K562 (cell line): Measurements from ENCODE around the gene MVP. TPM values are rescaled to one million over a fixed set of nuclear protein-coding genes. Genes with fewer than 3 reads are reported as not detected.

Experiments
- ATAC-seq: fragments of 200-7000 bp; cut with Tn5 transposase; 3 replicates; pipeline ENCODE4 v1.9.1; 2020; ENCODE audit warnings: moderate library complexity
- BruUV-seq: library from RNA; stranded (reverse); fragments of 400-500 nt; replicated peaks from 2 replicates; lab custom pipeline; 2021; lab: Mats Ljungman, UMichigan
- CTCF ChIA-PET: fragments of 300-600 bp; formaldehyde crosslinking; extraction: SDS; loops from one replicate; lab custom pipeline; 2021; ENCODE audit warnings: low intra/inter-chr PET ratio; lab: Yijun Ruan, JAX
- POLR2A ChIA-PET: fragments of 300-600, 350-650 bp; sonication (Branson Sonifier 250); formaldehyde crosslinking; extraction: SDS; loops from one replicate; lab custom pipeline; 2021; ENCODE audit warnings: antibody characterized with exemption, inconsistent platforms; lab: Yijun Ruan, JAX
- DNase-seq, 4 experiments: peaks; one replicate each; pipeline versions ENCODE4 v3.0.0 to v3.0.0-alpha.2; 2011 to 2018; ENCODE audit warnings: low spot score in 3 of 4, mixed read lengths in 3 of 4; ENCODE audit errors: extremely low read depth in 1 of 4
- FAIRE-seq: peaks from 2 replicates; lab custom pipeline; 2011; peaks lifted over from hg19 to GRCh38; lab: Jason Lieb, UNC
- H2AFZ ChIP-seq: 2 replicates; pipeline ENCODE4 v1.6.0; 2011; ENCODE audit warnings: low read depth, low read length, control low read depth, inconsistent platforms
- H3K27ac ChIP-seq: fragments of 200-600 bp; 3 replicates; pipeline ENCODE4 v1.8.0; 2011; ENCODE audit warnings: low read depth, mild to moderate bottlenecking, control low read depth, inconsistent platforms, low read length, moderate library complexity, mixed read lengths; ENCODE audit errors: extremely low read depth
- H3K27me3 ChIP-seq, 2 experiments: fragments of 300-600 bp in 1 of 2; 2 replicates in 1 of 2; 3 replicates in 1 of 2; pipeline versions ENCODE4 v1.6.0 to v1.8.0; 2011; ENCODE audit warnings: inconsistent platforms in 2 of 2, low read length in 2 of 2, mild to moderate bottlenecking in 1 of 2, mixed read lengths in 1 of 2, moderate library complexity in 1 of 2; ENCODE audit not compliant: control insufficient read depth in 2 of 2, insufficient read depth in 2 of 2
- H3K36me3 ChIP-seq: fragments of 300-600 bp; 3 replicates; pipeline ENCODE4 v1.8.0; 2011; ENCODE audit warnings: mild to moderate bottlenecking, low read length, inconsistent platforms; ENCODE audit not compliant: control insufficient read depth, insufficient read depth
- H3K4me1 ChIP-seq, 2 experiments: fragments of 200-600 bp in 1 of 2; replicated peaks in 1 of 2; 2 replicates in 1 of 2; 3 replicates in 1 of 2; pipeline versions ENCODE4 v1.5.1 to v1.8.0; 2011; ENCODE audit warnings: inconsistent platforms in 2 of 2, low read length in 2 of 2, mild to moderate bottlenecking in 1 of 2, mixed read lengths in 1 of 2, moderate library complexity in 1 of 2; ENCODE audit not compliant: control insufficient read depth in 2 of 2, insufficient read depth in 2 of 2
- H3K4me2 ChIP-seq: 2 replicates; pipeline ENCODE4 v1.6.1; 2011; ENCODE audit warnings: low read length, control low read depth, inconsistent platforms, mixed read lengths; ENCODE audit not compliant: insufficient read depth
- H3K4me3 ChIP-seq: fragments of 200-600 bp; sonication (generic), shearing (Covaris generic); 2 replicates; pipeline ENCODE4 v1.5.1; 2016; ENCODE audit warnings: control low read depth, inconsistent platforms
- H3K79me2 ChIP-seq: fragments of 200-600 bp; 3 replicates; pipeline ENCODE4 v1.8.0; 2011; ENCODE audit warnings: low read length, inconsistent platforms; ENCODE audit not compliant: control insufficient read depth, insufficient read depth
- H3K9ac ChIP-seq, 2 experiments: 2 replicates each; pipeline versions ENCODE4 v1.6.0 to v1.6.1; 2011; ENCODE audit warnings: low read depth in 2 of 2, low read length in 2 of 2, control low read depth in 1 of 2, inconsistent platforms in 1 of 2, mild to moderate bottlenecking in 1 of 2, mixed read lengths in 1 of 2; ENCODE audit not compliant: insufficient read depth in 1 of 2
- H3K9me1 ChIP-seq: one replicate; pipeline ENCODE4 v1.6.0; 2011; ENCODE audit warnings: inconsistent platforms, mild to moderate bottlenecking, low read length, moderate library complexity; ENCODE audit not compliant: control insufficient read depth, insufficient read depth
- H3K9me3 ChIP-seq: replicated peaks from 2 replicates; pipeline ENCODE4 v1.5.1; 2011; ENCODE audit warnings: low read depth, low read length, inconsistent platforms; ENCODE audit not compliant: control insufficient read depth, insufficient read depth
- H4K20me1 ChIP-seq: replicated peaks from 2 replicates; pipeline ENCODE4 v1.6.1; 2011; ENCODE audit warnings: low read length, inconsistent platforms, mixed read lengths; ENCODE audit not compliant: control insufficient read depth, insufficient read depth
- CSDE1 ChIP-seq, 2 experiments: fragments of 450-650 bp; IDR thresholded peaks; 2 replicates each; pipeline ENCODE4 v1.6.1; 2016; ENCODE audit warnings: mild to moderate bottlenecking in 1 of 2
- FOXP4 ChIP-seq: sonication (generic); formaldehyde crosslinking; IDR thresholded peaks from 2 replicates; pipeline ENCODE4 v1.8.0; 2022; ENCODE audit warnings: mild to moderate bottlenecking, missing genetic modification reagents, borderline replicate concordance
- GTF2E2 ChIP-seq: fragments of 200-800 bp; sonication (Bioruptor generic); IDR thresholded peaks from 2 replicates; pipeline ENCODE4 v1.6.1; 2016; ENCODE audit warnings: missing genetic modification characterization, missing compliant biosample characterization
- KLF6 ChIP-seq: fragments of 250-450 bp; sonication (Bioruptor Pico); IDR thresholded peaks from 2 replicates; pipeline ENCODE4 v1.4.0; 2020; ENCODE audit warnings: mild to moderate bottlenecking, moderate library complexity, borderline replicate concordance
- LEF1 ChIP-seq: fragments of 450-650 bp; IDR thresholded peaks from 2 replicates; pipeline ENCODE4 v1.6.1; 2016; ENCODE audit warnings: mild to moderate bottlenecking
- MAFK ChIP-seq: IDR thresholded peaks from 2 replicates; pipeline ENCODE4 v1.6.1; 2011; ENCODE audit warnings: low read length, improper control_type of control experiment
- MTF1 ChIP-seq: fragments of 250-450 bp; sonication (Bioruptor Pico); IDR thresholded peaks from 2 replicates; pipeline ENCODE4 v1.9.0; 2021; ENCODE audit warnings: moderate library complexity, mild to moderate bottlenecking, inconsistent platforms, borderline replicate concordance
- POLR2AphosphoS2 ChIP-seq: IDR thresholded peaks from 2 replicates; pipeline ENCODE4 v1.6.1; 2012; ENCODE audit warnings: low read length, improper control_type of control experiment
- RBFOX2 ChIP-seq: fragments of 200-400 bp; formaldehyde crosslinking; IDR thresholded peaks from 2 replicates; pipeline ENCODE4 v1.6.1; 2017; ENCODE audit warnings: low read depth, mild to moderate bottlenecking, low read length, moderate library complexity
- TBL1XR1 ChIP-seq, 2 experiments: IDR thresholded peaks; 2 replicates each; pipeline ENCODE4 v1.6.1; 2012; ENCODE audit warnings: improper control_type of control experiment in 2 of 2, low read length in 2 of 2, mild to moderate bottlenecking in 1 of 2
- ZBTB1 ChIP-seq: sonication (generic); formaldehyde crosslinking; IDR thresholded peaks from 2 replicates; pipeline ENCODE4 v1.8.1; 2023; ENCODE audit warnings: missing genetic modification reagents, low read depth, mild to moderate bottlenecking, borderline replicate concordance
- ZBTB11 ChIP-seq, 3 experiments: fragments of 200-800 bp in 1 of 3; fragments of 250-450 bp in 1 of 3; fragments of 450-650 bp in 1 of 3; sonication (Bioruptor Pico) in 1 of 3; sonication (Bioruptor generic) in 1 of 3; formaldehyde crosslinking in 1 of 3; IDR thresholded peaks; 2 replicates each; pipeline versions ENCODE4 v1.6.1 to v1.8.0; 2016 to 2022; ENCODE audit warnings: mild to moderate bottlenecking in 2 of 3, missing genetic modification characterization in 2 of 3, missing compliant biosample characterization in 1 of 3, moderate library complexity in 1 of 3
- ZNF12 ChIP-seq: sonication (generic); formaldehyde crosslinking; IDR thresholded peaks from 2 replicates; pipeline ENCODE4 v1.4.0; 2020; ENCODE audit warnings: mild to moderate bottlenecking, missing genetic modification reagents
- ZNF324 ChIP-seq: fragments of 250-450 bp; sonication (Bioruptor Pico); IDR thresholded peaks from 2 replicates; pipeline ENCODE4 v1.4.0; 2020; ENCODE audit warnings: mild to moderate bottlenecking
- ZNF398 ChIP-seq: fragments of 250-450 bp; sonication (Bioruptor Pico); IDR thresholded peaks from 2 replicates; pipeline ENCODE4 v1.8.0; 2021; ENCODE audit warnings: moderate library complexity, mild to moderate bottlenecking, inconsistent platforms
- WGBS: fragments of 100-300 bp; shearing (Covaris generic); methylation state at CpG from one replicate; pipeline ENCODE4 v1.1.6; 2016; ENCODE audit warnings: low coverage, mixed read lengths; ENCODE audit not compliant: insufficient coverage; ENCODE audit errors: missing lambda C conversion rate; 5-methylcytosine and 5-hydroxymethylcytosine counted together
- in situ Hi-C: fragments of 300-500 bp; cut with MboI; formaldehyde crosslinking; loops from 4 replicates; pipeline ENCODE4 v1.15.0; 2018; ENCODE audit warnings: inconsistent platforms, mixed read lengths
- intact Hi-C: fragments of 100-400 bp; cut with micrococcal nuclease; formaldehyde crosslinking; loops from 2 replicates; pipeline ENCODE4 v1.14.2; 2022
- polyA plus RNA-seq, 8 experiments: library from polyadenylated mRNA; depleted of rRNA in 4 of 8; stranded (reverse) in 5 of 8; unstranded in 3 of 8; fragments of >200 nt; fragmentation: Nextera tagmentation in 2 of 8; fragmentation: Illumina TruSeq in 1 of 8; extraction: Ambion mirVana in 2 of 8; extraction: Trizol in 1 of 8; gene quantifications; 2 replicates each; pipeline versions ENCODE4 v1.2.1 to v1.2.3, GENCODE V29; 2011 to 2014; ENCODE audit warnings: inconsistent platforms in 1 of 8, missing spikeins in 1 of 8
- total RNA-seq, 7 experiments: library from RNA; depleted of rRNA in 6 of 7; stranded (reverse); fragments of >200 nt in 6 of 7; fragmentation: Illumina TruSeq in 2 of 7; extraction: Trizol in 2 of 7; gene quantifications; 2 replicates each; pipeline versions ENCODE4 v1.2.1 to v1.2.3, GENCODE V29; 2011 to 2021; ENCODE audit warnings: low replicate concordance in 1 of 7

Gene MVP
- total and polyA plus RNA-seq, 9 of the 15 experiments (the other 6 are each of a cell fraction or from before 2014, with no cell fraction given) = 0.39 to 1.9 (median 0.76) TPM; not detected in 2

- CTCF ChIA-PET = no interaction called here
- POLR2A ChIA-PET = no interaction called here
- WGBS = 1% methylated on average over 15 of the region's 18 CpGs
- TF ChIP-seq ZNF398 (CRISPR knock-in tag) (no peak), ZNF12 (CRISPR knock-in tag) (no peak), ZBTB1 (CRISPR knock-in tag) (no peak), GTF2E2 (tag) (no peak), LEF1 (no peak), TBL1XR1 (IDR thresholded peaks at IDR 0.05; ENCODE audit: low read length in 2 of 2) (no peak), ZBTB11 (CRISPR knock-in tag; IDR thresholded peaks at IDR 0.05) (no peak), KLF6 (CRISPR knock-in tag) (no peak), FOXP4 (CRISPR knock-in tag) (0 out of 2 replicates have a peak, but pooled peaks have one; percentile 4), MTF1 (CRISPR knock-in tag) (no peak), POLR2AphosphoS2 (no peak), ZNF324 (no peak), CSDE1 (IDR thresholded peaks at IDR 0.05) (no peak), RBFOX2 (0 out of 2 replicates have a peak, but pooled peaks have one; percentile 11), MAFK (no peak)
These were observed 55.9 kb downstream of the MVP start for GRCh38 chr16:29876217-29876593.

More at GRCh38 chr16:29876217-29876593, 55.9 kb downstream of the MVP start:
- peak overlapping the region in 1 of 2 experiments; percentile 77; a peak in 2 of 4 replicates for H3K9ac ChIP-seq
- H3K36me3 ChIP-seq = no peaks in the 10 kb centered on the region
- peak overlapping the region; percentile 41 for H3K4me3 ChIP-seq
- peaks cover 8 to 37% of the 10 kb centered on the region in 2 experiments; a peak in 4 of 5 replicates for H3K4me1 ChIP-seq
- no peaks in the 10 kb centered on the region for H3K9me3 ChIP-seq
- no peak overlapping the region for H3K27ac ChIP-seq
- intact Hi-C loops (no loop called here), in situ Hi-C loops (no loop called here)
- H2AFZ ChIP-seq = peak overlapping the region; percentile 94
- peaks cover 6 to 7% of the 10 kb centered on the region in 2 experiments; a peak in 4 of 5 replicates for H3K27me3 ChIP-seq
- FAIRE-seq (peak; percentile 61), DNase-seq (peak; percentile 58 to 67 (median 64)), ATAC-seq (peak; percentile 39)
- no peaks in the 10 kb centered on the region for H4K20me1 ChIP-seq
- BruUV-seq = no TSS peak
- H3K9me1 ChIP-seq = no peaks in the 10 kb centered on the region
- peak overlapping the region; percentile 77 for H3K4me2 ChIP-seq
- no peaks in the 10 kb centered on the region for H3K79me2 ChIP-seq
